ENCODE measurements around the gene SNAP47.

The SNAP47 gene

DNA sequence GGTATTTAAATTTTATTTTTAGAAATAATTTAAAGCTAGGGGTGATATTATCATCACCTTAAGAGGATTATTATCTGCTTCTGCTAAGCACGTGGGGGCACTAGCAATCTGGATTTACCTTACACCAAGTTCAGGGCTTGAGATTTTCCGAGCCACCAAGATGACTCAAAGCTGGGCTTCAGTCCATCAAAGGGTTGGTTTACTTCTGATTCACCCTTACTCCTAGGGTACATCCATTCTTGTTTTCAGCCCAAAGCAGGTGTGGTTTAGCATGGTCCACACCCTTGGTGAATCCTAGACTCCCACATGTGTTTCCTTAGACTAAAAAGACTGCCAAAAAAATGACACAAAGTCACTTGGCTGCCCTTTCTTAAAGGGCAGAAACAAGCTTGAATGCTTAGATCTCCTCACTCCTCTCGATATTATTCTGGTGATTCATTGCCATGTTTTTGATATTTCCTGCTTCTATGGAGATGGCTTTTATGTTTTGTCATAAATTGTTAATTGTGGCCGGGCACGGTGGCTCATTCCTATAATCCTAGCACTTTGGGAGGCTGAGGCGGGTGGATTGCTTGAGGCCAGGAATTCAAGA is 70.5 kb downstream of the SNAP47 start:
- DNase-seq = peak; percentile 37

DNA sequence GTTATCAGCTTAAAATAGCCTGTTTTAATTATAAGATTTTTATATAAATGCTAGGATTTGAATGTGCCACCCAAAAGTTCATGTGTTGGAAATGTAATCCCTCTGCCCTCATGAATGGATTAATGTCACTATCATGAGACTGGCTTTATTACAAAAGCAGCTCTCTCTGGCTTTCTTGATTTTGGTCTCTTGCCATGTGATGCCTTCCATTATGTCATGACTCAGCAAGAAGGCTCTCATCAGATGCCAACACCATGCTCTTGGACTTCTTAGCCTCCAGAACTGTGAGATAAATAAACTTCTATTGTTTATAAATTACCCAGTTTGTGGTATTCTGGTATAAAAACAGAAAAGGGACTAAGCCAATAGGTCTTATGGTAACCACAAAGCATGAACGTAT is 73.3 kb downstream of the SNAP47 start:
- DNase-seq = no peak

DNA sequence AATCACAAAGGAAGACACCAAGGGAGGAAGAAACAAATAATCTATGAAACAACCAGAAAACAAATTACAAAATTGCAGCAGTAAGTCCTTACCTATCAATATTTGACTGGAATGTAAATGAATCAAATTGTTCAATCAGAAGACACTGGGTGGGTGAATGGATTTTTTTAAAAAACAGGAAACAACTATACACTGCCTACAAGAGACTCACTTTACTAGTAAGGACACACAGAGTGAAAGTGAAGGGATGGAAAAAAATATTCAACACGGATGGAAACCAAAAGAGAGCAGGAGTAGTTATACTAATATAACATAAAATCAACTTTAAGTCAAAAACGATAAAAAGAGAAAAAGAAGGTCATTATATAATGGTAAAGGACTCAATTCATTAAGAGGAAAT is 73.8 kb downstream of the SNAP47 start:
- no peak for DNase-seq

DNA sequence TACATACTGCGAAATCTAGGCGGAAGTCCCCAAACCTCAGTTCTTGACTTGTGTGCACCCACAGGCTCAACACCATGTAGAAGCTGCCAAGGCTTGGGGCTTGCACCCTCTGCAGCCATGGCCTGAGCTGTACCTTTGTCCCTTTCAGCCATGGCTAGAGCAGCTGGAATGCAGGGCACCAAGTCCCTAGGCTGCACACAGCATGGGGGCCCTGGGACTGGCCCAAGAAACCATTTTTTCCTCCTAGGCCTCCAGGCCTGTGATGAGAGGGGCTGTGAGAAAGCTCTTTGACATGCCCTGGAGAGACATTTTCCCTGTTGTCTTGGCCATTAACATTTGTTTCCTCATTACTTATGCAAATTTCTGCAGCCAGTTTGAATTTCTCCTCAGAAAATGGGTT is 78.7 kb downstream of the SNAP47 start:
- no peak for DNase-seq

DNA sequence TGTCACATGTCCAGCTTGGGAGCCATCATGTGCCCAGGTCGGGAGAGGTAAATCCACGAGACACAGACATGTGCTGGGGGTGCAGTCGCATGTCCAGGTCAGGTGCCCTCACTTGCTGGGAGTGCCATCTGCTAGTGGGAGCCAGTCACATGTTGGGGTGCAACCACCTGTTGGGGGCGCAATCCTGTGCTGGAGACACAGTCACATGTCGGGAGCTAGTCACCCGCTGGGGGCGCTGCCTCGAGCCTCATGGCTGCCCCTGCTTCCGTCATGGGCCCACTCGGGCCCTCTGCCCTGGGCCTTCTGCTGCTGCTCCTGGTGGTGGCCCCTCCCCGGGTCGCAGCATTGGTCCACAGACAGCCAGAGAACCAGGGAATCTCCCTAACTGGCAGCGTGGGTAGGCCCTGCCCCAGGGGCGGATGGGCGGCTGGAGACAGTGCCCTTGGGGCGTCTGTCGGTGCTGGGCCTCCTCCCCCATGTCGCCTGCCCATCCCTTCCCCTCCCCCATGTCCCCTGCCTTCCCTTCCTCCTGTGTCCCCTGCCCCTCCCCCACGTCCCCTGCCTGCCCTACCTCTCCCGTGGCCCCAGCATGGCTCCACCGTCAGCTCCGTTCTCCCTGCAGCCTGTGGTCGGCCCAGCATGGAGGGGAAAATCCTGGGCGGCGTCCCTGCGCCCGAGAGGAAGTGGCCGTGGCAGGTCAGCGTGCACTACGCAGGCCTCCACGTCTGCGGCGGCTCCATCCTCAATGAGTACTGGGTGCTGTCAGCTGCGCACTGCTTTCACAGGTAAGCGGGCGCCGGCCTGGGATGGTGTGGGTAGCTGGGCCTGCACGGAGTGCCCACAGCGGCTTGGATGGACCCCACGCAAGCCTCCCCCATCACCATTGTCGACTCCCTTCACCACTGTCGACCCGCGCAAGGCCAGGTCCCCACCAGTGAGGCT is 80.5 kb downstream of the SNAP47 start, which contains the start of gene PRSS38:
Gene PRSS38, plus strand, starts transcription at position 208 of the 942 bp plus-strand sequence. Its CDS starts 42 bp downstream, at position 250.
- DNase-seq = no peak

DNA sequence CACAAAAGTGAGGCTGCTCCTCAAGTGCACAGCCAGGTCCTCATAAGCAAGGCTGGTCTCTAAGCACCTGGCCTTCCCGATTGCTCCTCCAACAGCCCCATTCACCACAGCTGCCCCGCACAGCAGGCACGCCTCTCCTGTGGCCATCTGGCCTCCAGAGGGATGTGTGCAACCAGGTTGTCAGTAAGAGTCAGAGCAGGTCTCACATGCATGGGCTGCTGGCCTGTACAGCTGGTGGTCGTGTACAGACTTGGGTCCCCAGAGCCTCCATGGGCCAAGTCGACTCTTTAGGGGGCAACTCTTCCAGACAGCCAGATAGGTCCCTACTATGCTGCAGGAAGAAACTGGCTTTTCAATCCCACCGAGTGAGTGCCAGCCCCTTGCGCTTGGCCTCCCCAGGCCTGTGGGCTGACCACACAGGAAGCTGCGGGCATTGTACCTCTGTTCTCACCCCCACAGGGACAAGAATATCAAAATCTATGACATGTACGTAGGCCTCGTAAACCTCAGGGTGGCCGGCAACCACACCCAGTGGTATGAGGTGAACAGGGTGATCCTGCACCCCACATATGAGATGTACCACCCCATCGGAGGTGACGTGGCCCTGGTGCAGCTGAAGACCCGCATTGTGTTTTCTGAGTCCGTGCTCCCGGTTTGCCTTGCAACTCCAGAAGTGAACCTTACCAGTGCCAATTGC is 81.7 kb downstream of the SNAP47 start:
- DNase-seq = peak; percentile 21

DNA sequence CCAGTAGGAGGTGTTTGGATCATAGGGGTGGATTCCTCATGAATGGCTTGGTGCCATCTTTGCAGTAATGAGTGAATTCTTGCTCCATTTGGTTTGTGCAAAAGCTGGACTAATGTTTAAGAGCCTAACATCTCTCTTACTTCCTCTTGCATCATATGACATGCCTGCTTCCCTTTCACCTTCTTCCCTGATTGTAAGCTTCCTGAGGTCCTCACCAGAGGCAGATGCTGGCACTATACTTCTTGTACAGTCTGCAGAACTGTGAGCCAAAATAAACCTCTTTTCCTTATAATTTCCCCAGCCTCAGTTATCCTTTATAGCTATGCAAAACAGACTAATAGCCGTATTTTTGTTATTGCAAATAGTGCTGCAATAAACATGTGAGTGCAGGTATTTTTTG is 88.3 kb downstream of the SNAP47 start:
- no peak for DNase-seq

DNA sequence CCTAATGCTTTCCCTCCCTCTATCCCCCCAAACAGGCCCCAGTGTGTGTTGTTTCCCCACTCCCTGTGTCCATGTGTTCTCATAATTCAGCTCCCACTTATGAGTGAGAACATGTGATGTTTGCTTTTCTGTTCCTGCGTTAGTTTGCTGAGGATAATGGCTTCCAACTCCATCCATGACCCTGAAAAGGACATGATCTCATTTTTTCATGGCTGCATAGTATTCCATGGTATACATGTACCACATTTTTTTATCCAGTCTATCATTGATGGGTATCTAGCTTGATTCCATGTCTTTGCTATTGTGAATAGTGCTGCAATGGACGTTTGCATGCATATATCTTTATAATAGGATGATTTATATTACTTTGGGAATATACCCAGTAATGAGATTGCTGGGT is 89.0 kb downstream of the SNAP47 start:
- DNase-seq = no peak

DNA sequence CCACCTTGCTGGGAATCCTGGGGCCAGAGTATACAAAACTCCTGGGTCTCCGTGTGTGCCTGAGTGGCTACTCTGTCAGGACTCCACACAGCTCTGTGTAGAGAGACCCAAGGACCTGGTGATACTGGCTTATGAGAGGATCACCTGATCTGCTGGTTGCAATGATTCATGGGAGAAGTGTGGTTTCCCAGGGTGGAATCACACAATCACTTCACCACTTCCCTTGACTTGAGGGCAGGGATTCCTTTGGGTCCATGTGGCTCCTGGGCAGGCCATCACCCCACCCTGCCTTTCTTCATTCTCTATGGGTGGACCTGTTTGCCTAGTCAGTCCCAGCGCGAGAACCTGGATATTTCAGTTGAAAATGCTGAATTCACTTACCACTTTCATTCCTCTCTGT is 93.6 kb downstream of the SNAP47 start:
- no peak for DNase-seq

Measured in NCI-H82 (cell line).